Activated CD4-positive, CD25-positive, alpha-beta regulatory T cell treated with anti-CD3 and anti-CD28 coated beads, Interleukin-2, amount 50 U/mL, for 72 hours (primary cell): ENCODE measurements around the gene EEF1AKMT2.

Source experiments
- DNase-seq: peaks from one replicate; pipeline ENCODE4 v3.0.0; 2021

Gene EEF1AKMT2

GRCh38 chr10:124717911-124718741 lies 73.6 kb downstream of the EEF1AKMT2 start:
- DNase-seq, result peak; percentile 74

- DNase-seq, result no peak
Measured at GRCh38 chr10:124717041-124717757, 74.5 kb downstream of the EEF1AKMT2 start.

- DNase-seq, result no peak
Measured at GRCh38 chr10:124716369-124716768, 75.3 kb downstream of the EEF1AKMT2 start.

GRCh38 chr10:124715439-124715838 lies 76.2 kb downstream of the EEF1AKMT2 start:
- peak; percentile 38 for DNase-seq

GRCh38 chr10:124713679-124714255 lies 77.9 kb downstream of the EEF1AKMT2 start:
- no peak for DNase-seq

- DNase-seq, result no peak
Measured at GRCh38 chr10:124712704-124713407, 78.8 kb downstream of the EEF1AKMT2 start.

- DNase-seq, result no peak
Measured at GRCh38 chr10:124711145-124711544, 80.5 kb downstream of the EEF1AKMT2 start.

- no peak for DNase-seq
Measured at GRCh38 chr10:124710266-124710881, 81.3 kb downstream of the EEF1AKMT2 start.

GRCh38 chr10:124709861-124710260 lies 81.8 kb downstream of the EEF1AKMT2 start:
- no peak for DNase-seq

- DNase-seq, result no peak
Measured at GRCh38 chr10:124708922-124709520, 82.7 kb downstream of the EEF1AKMT2 start.

GRCh38 chr10:124708246-124708779 lies 83.4 kb downstream of the EEF1AKMT2 start:
- DNase-seq, result no peak
